Parathyroid adenoma (tissue), 2 donors: Measurements from ENCODE around the gene CTSL.

ENCODE experiments used
- H2AFZ ChIP-seq: fragments of 300-600 bp; sonication (generic); one replicate; pipeline ENCODE4 v1.7.0; 2017; ENCODE audit warnings: antibody characterized with exemption, mild to moderate bottlenecking
- H3K27ac ChIP-seq: fragments of 300-600 bp; sonication (generic); one replicate; pipeline ENCODE4 v1.7.0; 2017
- H3K27me3 ChIP-seq: fragments of 300-600 bp; sonication (generic); one replicate; pipeline ENCODE4 v1.7.0; 2017; ENCODE audit warnings: low read length; ENCODE audit not compliant: control insufficient read depth, insufficient read depth
- H3K36me3 ChIP-seq: fragments of 300-600 bp; sonication (generic); one replicate; pipeline ENCODE4 v1.7.0; 2017; ENCODE audit warnings: low read length; ENCODE audit not compliant: control insufficient read depth, insufficient read depth
- H3K4me1 ChIP-seq: fragments of 300-600 bp; sonication (generic); one replicate; pipeline ENCODE4 v1.7.0; 2017; ENCODE audit warnings: control low read depth
- H3K4me2 ChIP-seq: fragments of 300-600 bp; sonication (generic); one replicate; pipeline ENCODE4 v1.7.0; 2017; ENCODE audit warnings: low read length
- H3K4me3 ChIP-seq: fragments of 300-600 bp; sonication (generic); one replicate; pipeline ENCODE4 v1.7.0; 2017; ENCODE audit warnings: low read depth, low read length
- H3K79me2 ChIP-seq: fragments of 300-600 bp; sonication (generic); one replicate; pipeline ENCODE4 v1.7.0; 2017; ENCODE audit warnings: control low read depth
- H3K9ac ChIP-seq: fragments of 300-600 bp; sonication (generic); one replicate; pipeline ENCODE4 v1.7.0; 2017; ENCODE audit warnings: mild to moderate bottlenecking
- H3K9me3 ChIP-seq: fragments of 300-600 bp; sonication (generic); one replicate; pipeline ENCODE4 v1.7.0; 2017; ENCODE audit warnings: low read length; ENCODE audit not compliant: control insufficient read depth
- CTCF ChIP-seq: fragments of 300-600 bp; sonication (generic); IDR thresholded peaks from one replicate; pipeline ENCODE4 v1.7.0; 2017; ENCODE audit warnings: antibody characterized with exemption, mild to moderate bottlenecking
- donor health status: primary hyperparathyroidism.

CTSL gene

GRCh38 chr9:87733273-87734052 is 7.5 kb downstream of the CTSL start:
- Histone ChIP-seq H3K27me3 (no peaks in the 10 kb centered on the region), H3K27ac (no peak overlapping the region), H2AFZ (no peak overlapping the region), H3K4me2 (no peak overlapping the region), H3K4me1 (no peaks in the 10 kb centered on the region), H3K36me3 (no peaks in the 10 kb centered on the region), H3K79me2 (no peaks in the 10 kb centered on the region), H3K4me3 (no peak overlapping the region), H3K9ac (no peak overlapping the region), H3K9me3 (no peaks in the 10 kb centered on the region)
- TF ChIP-seq CTCF = no peak

- Histone ChIP-seq H3K9me3 (no peaks in the 10 kb centered on the region), H3K79me2 (no peaks in the 10 kb centered on the region), H3K27me3 (no peaks in the 10 kb centered on the region), H3K27ac (no peak overlapping the region), H3K4me1 (no peaks in the 10 kb centered on the region), H2AFZ (no peak overlapping the region), H3K9ac (no peak overlapping the region), H3K36me3 (no peaks in the 10 kb centered on the region), H3K4me2 (no peak overlapping the region), H3K4me3 (no peak overlapping the region)
- TF ChIP-seq CTCF = no peak
These were observed 8.2 kb downstream of the CTSL start for GRCh38 chr9:87734106-87734505.

GRCh38 chr9:87739546-87739945 is 13.6 kb downstream of the CTSL start:
- Histone ChIP-seq H2AFZ (no peak overlapping the region), H3K27me3 (no peaks in the 10 kb centered on the region), H3K9ac (no peak overlapping the region), H3K9me3 (no peaks in the 10 kb centered on the region), H3K4me3 (no peak overlapping the region), H3K79me2 (no peaks in the 10 kb centered on the region), H3K36me3 (no peaks in the 10 kb centered on the region), H3K27ac (no peak overlapping the region), H3K4me1 (no peaks in the 10 kb centered on the region), H3K4me2 (no peak overlapping the region)
- no peak for TF ChIP-seq CTCF

GRCh38 chr9:87740209-87740608 is 14.3 kb downstream of the CTSL start:
- H3K27ac ChIP-seq = no peak overlapping the region
- H3K4me1 ChIP-seq = no peaks in the 10 kb centered on the region
- TF ChIP-seq CTCF = no peak
- no peak overlapping the region for H3K4me3 ChIP-seq
- no peaks in the 10 kb centered on the region for H3K36me3 ChIP-seq
- no peak overlapping the region for H3K4me2 ChIP-seq
- H3K79me2 ChIP-seq = no peaks in the 10 kb centered on the region
- H2AFZ ChIP-seq = no peak overlapping the region
- no peak overlapping the region for H3K9ac ChIP-seq
- no peaks in the 10 kb centered on the region for H3K27me3 ChIP-seq
- no peaks in the 10 kb centered on the region for H3K9me3 ChIP-seq

- no peaks in the 10 kb centered on the region for H3K79me2 ChIP-seq
- H3K36me3 ChIP-seq = no peaks in the 10 kb centered on the region
- H3K4me2 ChIP-seq = no peak overlapping the region
- no peak overlapping the region for H3K4me3 ChIP-seq
- H3K9ac ChIP-seq = no peak overlapping the region
- no peak overlapping the region for H2AFZ ChIP-seq
- TF ChIP-seq CTCF = no peak
- H3K9me3 ChIP-seq = no peaks in the 10 kb centered on the region
- H3K4me1 ChIP-seq = no peaks in the 10 kb centered on the region
- H3K27ac ChIP-seq = no peak overlapping the region
- no peaks in the 10 kb centered on the region for H3K27me3 ChIP-seq
These were observed 15.4 kb downstream of the CTSL start for GRCh38 chr9:87741326-87741725.
